Panc1 (cell line): ENCODE measurements around the gene TAF1A. TPM values are rescaled to one million over a fixed set of nuclear protein-coding genes. Genes with fewer than 3 reads are reported as not detected.
"Not testable (repeated sequence)": the region's sequence is repeated elsewhere in the genome, so short reads cannot be mapped to it uniquely, and the experiment has no call there.

Source experiments
- ATAC-seq: fragments of 200-7000 bp; cut with Tn5 transposase; 2 replicates; pipeline ENCODE4 v1.9.1; 2020; ENCODE audit warnings: mild to moderate bottlenecking, moderate library complexity
- BruUV-seq: library from RNA; stranded (reverse); fragments of 400-500 nt; replicated peaks from 2 replicates; lab custom pipeline; 2021; lab: Mats Ljungman, UMichigan
- CTCF ChIA-PET: fragments of 300-600 bp; sonication (Branson Sonifier 250); formaldehyde crosslinking; loops from one replicate; lab custom pipeline; 2022; ENCODE audit warnings: antibody characterized with exemption; lab: Charles Lee
- POLR2A ChIA-PET: fragments of 300-600 bp; sonication (Branson Sonifier 250); formaldehyde crosslinking; loops from one replicate; lab custom pipeline; 2022; ENCODE audit warnings: antibody characterized with exemption; lab: Charles Lee
- DNase-seq: peaks from one replicate; pipeline ENCODE4 v3.0.0-alpha.2; 2010; ENCODE audit warnings: low read depth, low spot score
- H3K27ac ChIP-seq: 2 replicates; pipeline ENCODE4 v1.5.1; 2011; ENCODE audit warnings: mild to moderate bottlenecking, low read length, inconsistent platforms
- H3K27me3 ChIP-seq: fragments of 200-500 bp; sonication (Bioruptor generic); 2 replicates; pipeline ENCODE4 v1.6.0; 2014; ENCODE audit warnings: low read length, inconsistent platforms; ENCODE audit not compliant: control insufficient read depth, insufficient read depth
- H3K36me3 ChIP-seq: fragments of 200-500 bp; sonication (Bioruptor generic); 2 replicates; pipeline ENCODE4 v1.5.1; 2014; ENCODE audit warnings: inconsistent platforms, mild to moderate bottlenecking, low read length, moderate library complexity; ENCODE audit not compliant: control insufficient read depth, insufficient read depth
- H3K4me1 ChIP-seq: 2 replicates; pipeline ENCODE4 v1.5.1; 2011; ENCODE audit warnings: inconsistent platforms, mild to moderate bottlenecking, low read length, moderate library complexity; ENCODE audit not compliant: control insufficient read depth, insufficient read depth
- H3K4me3 ChIP-seq, 2 experiments: 2 replicates each; pipeline ENCODE4 v1.5.1; 2011 to 2012; ENCODE audit warnings: low read depth in 2 of 2, low read length in 2 of 2, mild to moderate bottlenecking in 2 of 2, inconsistent platforms in 1 of 2, moderate library complexity in 1 of 2
- H3K9me3 ChIP-seq: fragments of 200-500 bp; sonication (Bioruptor generic); 2 replicates; pipeline ENCODE4 v1.5.1; 2014; ENCODE audit warnings: low read depth, mild to moderate bottlenecking, inconsistent platforms, low read length, moderate library complexity; ENCODE audit not compliant: control insufficient read depth, insufficient read depth
- POLR2AphosphoS5 ChIP-seq: IDR thresholded peaks from 2 replicates; pipeline ENCODE4 v1.6.1; 2012; ENCODE audit warnings: mild to moderate bottlenecking, low read depth, low read length, moderate library complexity
- SIN3A ChIP-seq: IDR thresholded peaks from 2 replicates; pipeline ENCODE4 v1.6.1; 2012; ENCODE audit warnings: low read depth, mild to moderate bottlenecking, low read length, moderate library complexity, borderline replicate concordance; ENCODE audit not compliant: insufficient read depth
- TCF7L2 ChIP-seq: IDR thresholded peaks from 2 replicates; pipeline ENCODE4 v1.6.1; 2011; ENCODE audit warnings: mild to moderate bottlenecking, low read depth, low read length, inconsistent platforms
- in situ Hi-C: cut with HindIII; loops from 2 replicates; pipeline ENCODE4 v1.10.0; 2016; ENCODE audit warnings: low sequenced_read_pairs, low pct_unique_long_range_greater_than_20kb
- intact Hi-C: fragments of 100-400 bp; cut with micrococcal nuclease; formaldehyde crosslinking; loops from one replicate; pipeline ENCODE4 v1.10.0; 2022; ENCODE audit not compliant: unreplicated experiment
- total RNA-seq: library from RNA; stranded (reverse); gene quantifications from one replicate; pipeline ENCODE4 v1.2.1, GENCODE V29; 2021; ENCODE audit not compliant: unreplicated experiment
- TF ChIP-seq, protein P1 (sequence below), 2 experiments: IDR thresholded peaks; 2 replicates each; pipeline ENCODE4 v1.6.1; 2011 to 2012; ENCODE audit warnings: low read depth in 2 of 2, control low read depth in 1 of 2, low read length in 1 of 2, mild to moderate bottlenecking in 1 of 2, moderate library complexity in 1 of 2; ENCODE audit not compliant: insufficient read depth in 1 of 2
- TF ChIP-seq, protein P2 (sequence below): fragments of 450-650 bp; IDR thresholded peaks from 2 replicates; pipeline ENCODE4 v1.5.1; 2017; ENCODE audit warnings: mild to moderate bottlenecking

TAF1A gene
- total RNA-seq, 1 experiment from 2014 or later, result 11.6 TPM

DNA sequence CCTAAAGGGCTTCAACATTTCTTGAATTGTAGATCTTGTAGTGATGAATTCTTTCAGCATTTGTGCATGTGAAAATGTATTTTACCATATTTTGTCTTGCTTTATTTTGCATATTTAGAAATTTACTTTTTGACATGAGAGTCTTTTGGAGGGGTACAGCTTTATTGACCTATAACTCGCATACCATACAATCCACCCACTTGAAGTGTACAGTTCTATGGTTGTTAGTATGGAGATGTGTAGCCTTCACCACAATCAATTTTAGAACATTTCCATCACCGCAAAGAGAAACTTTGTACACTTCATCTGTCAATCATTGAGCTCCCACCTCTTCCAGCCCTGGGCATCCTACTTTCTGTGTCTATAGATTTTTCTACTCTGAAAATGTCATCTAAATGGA is 21.0 kb upstream of the TAF1A start:
- in situ Hi-C loops, result no loop called here
- BruUV-seq, result no TSS peak

DNA sequence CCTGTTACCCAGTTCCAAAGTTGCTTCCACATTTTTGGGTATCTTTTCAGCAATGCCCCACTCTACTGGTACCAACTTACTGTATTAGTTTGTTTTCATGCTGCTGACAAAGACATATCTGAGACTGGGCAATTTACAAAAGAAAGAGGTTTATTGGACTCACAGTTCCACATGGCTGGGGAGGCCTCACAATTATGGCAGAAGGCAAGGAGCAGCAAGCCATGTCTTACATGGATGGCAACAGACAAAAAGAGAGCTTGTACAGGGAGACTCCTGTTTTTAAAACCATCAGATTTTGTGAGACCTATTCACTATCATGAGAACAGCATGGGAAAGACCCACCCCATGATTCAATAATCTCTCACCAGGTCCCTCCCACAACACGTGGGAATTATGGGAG is 19.4 kb upstream of the TAF1A start:
- peaks cover 13% of the 10 kb centered on the region; the same call in 1 of the 2 replicates for H3K27me3 ChIP-seq
- ATAC-seq, H3K9me3 ChIP-seq, POLR2A ChIA-PET, H3K4me3 ChIP-seq, DNase-seq, CTCF ChIA-PET, intact Hi-C loops, BruUV-seq, H3K36me3 ChIP-seq, H3K4me1 ChIP-seq, H3K27ac ChIP-seq, in situ Hi-C loops: not testable (repeated sequence)

More for the DNA sequence above, 21.0 kb upstream of the TAF1A start:
- Histone ChIP-seq H3K27ac (no peak overlapping the region), H3K36me3 (no peaks in the 10 kb centered on the region), H3K4me1 (no peaks in the 10 kb centered on the region), H3K9me3 (peaks cover 7% of the 10 kb centered on the region; the same call in 1 of the 2 replicates), H3K4me3 (no peak overlapping the region), H3K27me3 (peaks cover 13% of the 10 kb centered on the region; the same call in 1 of the 2 replicates)
- intact Hi-C loops, result no loop called here
- ATAC-seq (no peak), DNase-seq (no peak)
- TF ChIP-seq TCF7L2 (no peak), SIN3A (no peak), POLR2AphosphoS5 (no peak)
- TF ChIP-seq, protein P1, sequence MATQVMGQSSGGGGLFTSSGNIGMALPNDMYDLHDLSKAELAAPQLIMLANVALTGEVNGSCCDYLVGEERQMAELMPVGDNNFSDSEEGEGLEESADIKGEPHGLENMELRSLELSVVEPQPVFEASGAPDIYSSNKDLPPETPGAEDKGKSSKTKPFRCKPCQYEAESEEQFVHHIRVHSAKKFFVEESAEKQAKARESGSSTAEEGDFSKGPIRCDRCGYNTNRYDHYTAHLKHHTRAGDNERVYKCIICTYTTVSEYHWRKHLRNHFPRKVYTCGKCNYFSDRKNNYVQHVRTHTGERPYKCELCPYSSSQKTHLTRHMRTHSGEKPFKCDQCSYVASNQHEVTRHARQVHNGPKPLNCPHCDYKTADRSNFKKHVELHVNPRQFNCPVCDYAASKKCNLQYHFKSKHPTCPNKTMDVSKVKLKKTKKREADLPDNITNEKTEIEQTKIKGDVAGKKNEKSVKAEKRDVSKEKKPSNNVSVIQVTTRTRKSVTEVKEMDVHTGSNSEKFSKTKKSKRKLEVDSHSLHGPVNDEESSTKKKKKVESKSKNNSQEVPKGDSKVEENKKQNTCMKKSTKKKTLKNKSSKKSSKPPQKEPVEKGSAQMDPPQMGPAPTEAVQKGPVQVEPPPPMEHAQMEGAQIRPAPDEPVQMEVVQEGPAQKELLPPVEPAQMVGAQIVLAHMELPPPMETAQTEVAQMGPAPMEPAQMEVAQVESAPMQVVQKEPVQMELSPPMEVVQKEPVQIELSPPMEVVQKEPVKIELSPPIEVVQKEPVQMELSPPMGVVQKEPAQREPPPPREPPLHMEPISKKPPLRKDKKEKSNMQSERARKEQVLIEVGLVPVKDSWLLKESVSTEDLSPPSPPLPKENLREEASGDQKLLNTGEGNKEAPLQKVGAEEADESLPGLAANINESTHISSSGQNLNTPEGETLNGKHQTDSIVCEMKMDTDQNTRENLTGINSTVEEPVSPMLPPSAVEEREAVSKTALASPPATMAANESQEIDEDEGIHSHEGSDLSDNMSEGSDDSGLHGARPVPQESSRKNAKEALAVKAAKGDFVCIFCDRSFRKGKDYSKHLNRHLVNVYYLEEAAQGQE (IDR thresholded peaks at IDR 0.05; ENCODE audit: insufficient read depth in 1 of 2, low read depth in 2 of 2, low read length in 1 of 2), result no peak
- TF ChIP-seq, protein P2, sequence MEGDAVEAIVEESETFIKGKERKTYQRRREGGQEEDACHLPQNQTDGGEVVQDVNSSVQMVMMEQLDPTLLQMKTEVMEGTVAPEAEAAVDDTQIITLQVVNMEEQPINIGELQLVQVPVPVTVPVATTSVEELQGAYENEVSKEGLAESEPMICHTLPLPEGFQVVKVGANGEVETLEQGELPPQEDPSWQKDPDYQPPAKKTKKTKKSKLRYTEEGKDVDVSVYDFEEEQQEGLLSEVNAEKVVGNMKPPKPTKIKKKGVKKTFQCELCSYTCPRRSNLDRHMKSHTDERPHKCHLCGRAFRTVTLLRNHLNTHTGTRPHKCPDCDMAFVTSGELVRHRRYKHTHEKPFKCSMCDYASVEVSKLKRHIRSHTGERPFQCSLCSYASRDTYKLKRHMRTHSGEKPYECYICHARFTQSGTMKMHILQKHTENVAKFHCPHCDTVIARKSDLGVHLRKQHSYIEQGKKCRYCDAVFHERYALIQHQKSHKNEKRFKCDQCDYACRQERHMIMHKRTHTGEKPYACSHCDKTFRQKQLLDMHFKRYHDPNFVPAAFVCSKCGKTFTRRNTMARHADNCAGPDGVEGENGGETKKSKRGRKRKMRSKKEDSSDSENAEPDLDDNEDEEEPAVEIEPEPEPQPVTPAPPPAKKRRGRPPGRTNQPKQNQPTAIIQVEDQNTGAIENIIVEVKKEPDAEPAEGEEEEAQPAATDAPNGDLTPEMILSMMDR, result no peak
- ChIA-PET POLR2A (no interaction called here), CTCF (no interaction called here)

DNA sequence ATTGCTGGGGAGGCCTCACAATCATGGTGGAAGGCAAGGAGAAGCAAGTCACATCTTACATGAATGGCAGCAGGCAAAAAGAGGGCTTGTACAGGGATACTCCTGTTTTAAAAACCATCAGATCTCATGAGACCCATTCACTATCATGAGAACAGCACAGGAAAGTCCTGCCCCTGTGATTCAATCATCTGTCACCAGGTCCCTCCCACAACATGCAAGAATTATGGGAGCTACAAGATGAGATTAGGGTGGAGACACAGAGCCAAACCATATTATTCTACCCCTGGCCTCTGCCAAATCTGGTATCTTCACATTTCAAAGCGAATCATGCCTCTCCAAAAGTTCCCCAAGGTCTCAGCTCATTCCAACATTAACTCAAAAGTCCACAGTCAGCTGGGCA is 17.0 kb upstream of the TAF1A start:
- in situ Hi-C loops (no loop called here), intact Hi-C loops (no loop called here)
- H3K9me3 ChIP-seq, result peaks cover 7% of the 10 kb centered on the region; the same call in 1 of the 2 replicates
- no peak overlapping the region for H3K27ac ChIP-seq
- ChIA-PET POLR2A (no interaction called here), CTCF (interaction anchor here (0.6 kb wide), 1 partner anchor 15 kb away, joined by 4 read pairs; no protein-coding TSS in a partner anchor)
- no peaks in the 10 kb centered on the region for H3K4me1 ChIP-seq
- no TSS peak for BruUV-seq
- DNase-seq (no peak), ATAC-seq (no peak)
- H3K4me3 ChIP-seq, result no peak overlapping the region
- H3K27me3 ChIP-seq, result no peaks in the 10 kb centered on the region
- TF ChIP-seq, protein P1 (IDR thresholded peaks at IDR 0.05; ENCODE audit: insufficient read depth in 1 of 2, low read depth in 2 of 2, low read length in 1 of 2), result no peak
- TF ChIP-seq TCF7L2 (no peak), SIN3A (no peak), POLR2AphosphoS5 (no peak)
- TF ChIP-seq, protein P2, result no peak
- no peaks in the 10 kb centered on the region for H3K36me3 ChIP-seq
